ENCODE measurements around the gene CST2.

DNA sequence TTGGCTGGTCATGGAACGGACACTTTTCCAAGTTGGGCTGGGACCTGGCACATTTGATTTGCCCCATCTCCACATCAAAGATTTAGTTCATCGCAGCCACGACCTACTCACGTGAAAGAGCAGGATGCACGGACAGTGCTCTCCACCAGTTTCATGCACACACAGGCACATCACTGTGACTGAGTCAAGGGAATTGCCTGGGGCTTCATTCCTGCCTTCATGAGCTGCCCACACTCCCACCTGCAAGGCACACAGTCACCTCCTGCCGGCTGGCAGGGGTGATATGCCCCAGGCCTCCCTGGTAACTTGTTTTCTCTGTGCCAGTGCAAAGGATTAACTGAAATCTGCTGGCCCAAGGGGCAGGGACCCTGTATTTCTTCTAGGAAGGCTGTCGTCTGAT lies 52.4 kb downstream of the CST2 start:
- TF ChIP-seq CTCF (IDR thresholded peaks at IDR 0.05; ENCODE audit: low read depth, low read length) = no peak
- no peak for TF ChIP-seq EZH2phosphoT487 (IDR thresholded peaks at IDR 0.05; ENCODE audit: low read depth)
